GM21381 (cell line): ENCODE results near the gene ASCC1.
"Not testable (repeated sequence)": the region's sequence is repeated elsewhere in the genome, so short reads cannot be mapped to it uniquely, and the experiment has no call there.

ENCODE experiments used
- ATAC-seq: cut with Tn5 transposase; IDR thresholded peaks from one replicate; pipeline ENCODE4 v1.9.1; 2021; ENCODE audit warnings: mild to moderate bottlenecking, moderate library complexity; ENCODE audit not compliant: unreplicated experiment

The ASCC1 gene

GRCh38 chr10:72173619-72174296, 42.3 kb downstream of the ASCC1 start:
- ATAC-seq, result no peak

DNA sequence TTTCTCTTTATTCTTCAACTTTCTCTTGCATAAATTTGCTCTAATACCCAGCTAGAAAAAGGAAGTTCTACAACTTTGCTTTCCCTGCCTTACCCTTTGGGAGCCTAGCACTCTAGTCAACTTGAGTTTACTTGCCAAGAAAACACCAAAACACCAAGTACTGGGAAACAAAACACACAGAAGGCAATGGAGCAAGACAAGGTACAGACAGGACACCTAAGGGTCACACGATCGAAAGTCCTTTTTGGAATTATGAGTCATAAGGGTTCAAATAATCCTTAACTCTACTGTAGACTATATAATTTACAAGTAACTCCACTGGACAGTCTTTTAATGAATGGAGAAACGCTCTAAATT, 42.8 kb downstream of the ASCC1 start:
- ATAC-seq, result no peak

DNA sequence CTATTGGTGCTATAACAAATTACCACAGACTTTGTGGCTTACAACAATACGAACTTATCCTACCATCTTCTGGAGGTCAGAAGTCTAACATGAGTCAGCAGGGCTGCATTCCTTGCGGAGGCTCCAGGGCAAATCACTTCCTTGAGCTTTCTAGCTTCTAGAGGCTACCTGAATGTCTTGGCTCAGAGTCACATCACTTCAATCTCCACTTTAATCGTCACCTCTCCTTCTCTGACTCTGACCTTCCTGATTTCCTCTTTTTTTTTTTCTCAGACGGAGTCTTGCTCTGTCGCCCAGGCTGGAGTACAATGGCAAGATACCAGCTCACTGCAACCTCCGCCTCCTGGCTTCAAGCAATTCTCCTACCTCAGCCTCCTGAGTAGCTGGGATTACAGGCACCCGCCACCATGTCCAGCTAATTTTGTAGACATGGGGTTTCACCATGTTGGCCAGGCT, 44.9 kb downstream of the ASCC1 start:
- ATAC-seq, result no peak

- no peak for ATAC-seq
Observed at GRCh38 chr10:72170733-72171132, 45.3 kb downstream of the ASCC1 start.

DNA sequence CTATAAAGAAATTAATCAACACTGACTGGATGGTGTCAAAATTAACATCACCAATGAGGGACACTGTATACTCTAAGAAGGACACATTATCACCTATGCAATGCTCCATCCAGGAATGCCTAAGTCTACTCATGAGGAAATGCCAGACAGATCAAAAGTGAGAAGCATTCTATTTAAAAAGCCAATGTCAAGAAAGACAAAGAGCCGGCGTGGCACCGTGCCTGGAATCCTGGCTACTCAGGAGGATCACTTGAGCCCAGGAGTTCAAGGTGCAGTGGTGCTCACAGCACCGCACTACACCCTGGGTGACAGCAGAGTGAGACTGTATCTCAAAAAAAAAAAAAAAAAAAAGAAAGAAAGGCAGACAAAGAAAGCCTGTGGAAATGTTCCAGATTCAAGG, 45.8 kb downstream of the ASCC1 start:
- ATAC-seq, result no peak

DNA sequence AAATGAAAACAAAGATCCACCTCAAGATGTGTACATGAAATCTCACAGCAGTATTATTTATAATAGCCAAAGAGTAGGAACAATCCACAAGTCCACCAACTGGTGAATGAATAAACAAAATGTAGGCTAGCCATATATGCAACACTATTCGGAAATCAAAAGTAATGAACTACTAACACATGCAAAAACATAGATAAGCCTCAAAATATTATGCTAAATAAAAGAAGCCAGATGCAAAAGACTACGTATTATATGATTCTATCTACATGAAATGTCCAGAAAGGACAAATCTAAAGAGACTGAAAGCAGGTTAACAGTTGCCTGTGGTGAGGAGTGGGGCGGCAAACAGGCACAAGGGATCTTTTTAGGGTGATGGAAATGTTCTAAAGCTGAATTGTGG, 49.0 kb downstream of the ASCC1 start:
- no peak for ATAC-seq

GRCh38 chr10:72164617-72165016, 51.5 kb downstream of the ASCC1 start:
- ATAC-seq, result no peak

DNA sequence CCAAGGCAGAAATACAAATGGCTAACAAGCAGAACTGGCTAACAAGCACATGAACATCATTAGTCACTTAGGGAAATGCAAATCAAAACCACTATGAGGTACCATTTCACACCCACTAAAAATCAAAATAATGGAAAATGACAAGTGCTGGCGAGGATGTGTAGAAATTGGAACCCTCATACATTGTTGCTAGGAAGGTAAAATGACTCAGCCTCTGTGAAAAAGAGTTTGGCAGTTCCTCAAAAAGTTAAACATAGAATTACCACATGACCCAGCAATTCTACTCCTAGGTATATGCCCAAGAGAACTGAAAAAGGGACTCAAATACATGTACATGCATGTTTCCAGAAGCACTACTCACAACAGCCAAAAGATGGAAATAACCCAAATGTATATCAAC, 53.1 kb downstream of the ASCC1 start:
- ATAC-seq, result peak; percentile 69

GRCh38 chr10:72158176-72158575, 57.9 kb downstream of the ASCC1 start:
- no peak for ATAC-seq

DNA sequence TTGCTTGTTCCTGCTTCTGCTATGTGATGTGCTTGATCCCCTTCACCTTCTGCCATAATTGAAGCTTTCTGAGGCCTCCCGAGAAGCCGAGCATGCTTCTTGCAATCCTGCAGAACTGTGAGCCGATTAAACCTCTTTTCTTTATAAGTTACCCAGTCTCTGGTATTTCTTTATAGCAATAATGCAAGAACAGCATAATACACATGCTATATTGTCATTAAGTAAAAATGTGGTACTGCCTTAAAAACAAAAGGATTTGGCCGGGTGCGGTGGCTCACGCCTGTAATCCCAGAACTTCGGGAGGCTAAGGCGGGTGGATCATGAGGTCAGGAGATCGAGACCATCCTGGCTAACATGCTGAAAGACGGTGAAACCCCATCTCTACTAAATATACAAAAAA, 59.9 kb downstream of the ASCC1 start:
- no peak for ATAC-seq

- no peak for ATAC-seq
Observed at GRCh38 chr10:72152286-72152685, 63.8 kb downstream of the ASCC1 start.

- not testable (repeated sequence) for ATAC-seq
Observed at GRCh38 chr10:72150746-72151478, 65.2 kb downstream of the ASCC1 start.

- not testable (repeated sequence) for ATAC-seq
Observed at GRCh38 chr10:72147324-72147584, 68.8 kb downstream of the ASCC1 start.

- no peak for ATAC-seq
Observed at GRCh38 chr10:72146559-72147323, 69.3 kb downstream of the ASCC1 start.

GRCh38 chr10:72146071-72146470, 70.0 kb downstream of the ASCC1 start:
- no peak for ATAC-seq

- ATAC-seq, result no peak
Observed at GRCh38 chr10:72145657-72146056, 70.4 kb downstream of the ASCC1 start.

DNA sequence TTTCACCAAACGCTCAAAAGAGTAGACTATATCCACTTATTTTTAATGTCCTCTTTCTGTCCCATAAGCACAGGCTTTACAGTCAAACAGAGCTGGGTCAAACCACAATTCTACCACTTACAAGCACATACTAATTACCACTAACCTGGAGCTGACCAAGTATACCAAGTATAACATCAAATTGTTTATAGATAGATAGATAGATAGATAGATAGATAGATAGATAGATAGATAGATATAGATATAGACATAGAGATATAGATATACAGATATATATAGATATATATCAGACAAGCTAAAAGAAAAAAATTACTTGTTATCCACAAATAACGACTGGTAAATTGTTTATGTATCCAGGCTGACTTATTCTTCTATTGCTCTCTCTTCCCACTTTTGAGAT, 75.2 kb downstream of the ASCC1 start:
- ATAC-seq, result no peak

GRCh38 chr10:72140174-72140573, 75.9 kb downstream of the ASCC1 start:
- ATAC-seq, result no peak

- no peak for ATAC-seq
Observed at GRCh38 chr10:72137583-72137982, 78.5 kb downstream of the ASCC1 start.

- ATAC-seq, result not testable (repeated sequence)
Observed at GRCh38 chr10:72136225-72136624, 79.9 kb downstream of the ASCC1 start.

- no peak for ATAC-seq
Observed at GRCh38 chr10:72134785-72135767, 81.0 kb downstream of the ASCC1 start.
